Peyer's patch (tissue), 4 donors: Measurements from ENCODE around the gene TRHDE.

Source experiments
- CTCF ChIP-seq, 6 experiments: fragments of 450-650 bp in 4 of 6; fragments of 200-600 bp in 2 of 6; sonication (generic) in 1 of 6; IDR thresholded peaks; one replicate each; pipeline ENCODE4 v1.5.1; 2017 to 2019; ENCODE audit warnings: antibody characterized with exemption in 6 of 6, mild to moderate bottlenecking in 3 of 6, moderate library complexity in 1 of 6
- POLR2A ChIP-seq, 2 donors: fragments of 450-650 bp; IDR thresholded peaks; one replicate each; pipeline ENCODE4 v1.5.1; 2017; ENCODE audit warnings: antibody characterized with exemption in 2 of 2, mild to moderate bottlenecking in 2 of 2, moderate library complexity in 2 of 2

- no peak for TF ChIP-seq CTCF (IDR thresholded peaks at IDR 0.05)
- TF ChIP-seq POLR2A (IDR thresholded peaks at IDR 0.05) = no peak
Measured at GRCh38 chr12:72388322-72388721, 116.2 kb downstream of the TRHDE start.
